ENCODE measurements around the gene UBR4.

UBR4 gene

GRCh38 chr1:19149736-19150135 is 60.3 kb downstream of the UBR4 start:
- Histone ChIP-seq H2AK5ac (ENCODE audit: low read length) (no peak overlapping the region), H2BK15ac (replicated peaks; ENCODE audit: low read depth) (no peak overlapping the region), H3K4me1 (ENCODE audit: control insufficient read depth, low read depth, low read length) (no peaks in the 10 kb centered on the region), H3K79me1 (ENCODE audit: low read length) (no peaks in the 10 kb centered on the region), H3K18ac (ENCODE audit: low read length) (no peak overlapping the region), H4K5ac (ENCODE audit: low read length) (no peak overlapping the region), H3K79me2 (ENCODE audit: control insufficient read depth, insufficient read depth, low read length) (no peaks in the 10 kb centered on the region), H3K23ac (ENCODE audit: low read length) (no peak overlapping the region), H4K8ac (ENCODE audit: low read depth, low read length) (no peak overlapping the region), H2BK120ac (ENCODE audit: low read depth, low read length) (no peak overlapping the region), H3K9ac (ENCODE audit: low read length) (no peak overlapping the region), H3K27ac (ENCODE audit: low read depth, low read length) (no peak overlapping the region), H3K4me3 (ENCODE audit: low read length) (no peak overlapping the region), H3K27me3 (ENCODE audit: insufficient read depth, low read length, poor library complexity) (no peaks in the 10 kb centered on the region), H3K4ac (ENCODE audit: low read depth, low read length) (no peak overlapping the region), H3K36me3 (ENCODE audit: control insufficient read depth, insufficient read depth, low read length) (peaks cover 44% of the 10 kb centered on the region), H2BK5ac (ENCODE audit: low read length) (no peak overlapping the region), H3K4me2 (ENCODE audit: low read length) (no peak overlapping the region), H3K56ac (ENCODE audit: low read length) (no peak overlapping the region)
- DNase-seq = no peak
- no CpG with 5 or more reads among the region's 3 CpGs for WGBS (ENCODE audit: extremely low coverage, insufficient coverage, low lambda C conversion rate)

GRCh38 chr1:19140465-19140864 is 69.6 kb downstream of the UBR4 start:
- WGBS (ENCODE audit: extremely low coverage, insufficient coverage, low lambda C conversion rate) = no CpG with 5 or more reads among the region's 12 CpGs
- Histone ChIP-seq H2BK15ac (replicated peaks; ENCODE audit: low read depth) (no peak overlapping the region), H4K8ac (ENCODE audit: low read depth, low read length) (no peak overlapping the region), H3K56ac (ENCODE audit: low read length) (peak overlapping the region; percentile 7), H3K36me3 (ENCODE audit: control insufficient read depth, insufficient read depth, low read length) (peaks cover 32% of the 10 kb centered on the region), H3K4me2 (ENCODE audit: low read length) (no peak overlapping the region), H3K4ac (ENCODE audit: low read depth, low read length) (no peak overlapping the region), H2BK5ac (ENCODE audit: low read length) (no peak overlapping the region), H2AK5ac (ENCODE audit: low read length) (no peak overlapping the region), H3K27ac (ENCODE audit: low read depth, low read length) (peak overlapping the region; percentile 29), H3K4me3 (ENCODE audit: low read length) (no peak overlapping the region), H3K23ac (ENCODE audit: low read length) (no peak overlapping the region), H3K79me2 (ENCODE audit: control insufficient read depth, insufficient read depth, low read length) (no peaks in the 10 kb centered on the region), H4K5ac (ENCODE audit: low read length) (no peak overlapping the region), H3K18ac (ENCODE audit: low read length) (no peak overlapping the region), H3K9ac (ENCODE audit: low read length) (no peak overlapping the region), H3K79me1 (ENCODE audit: low read length) (peaks cover 2% of the 10 kb centered on the region), H3K4me1 (ENCODE audit: control insufficient read depth, low read depth, low read length) (peaks cover 2% of the 10 kb centered on the region), H2BK120ac (ENCODE audit: low read depth, low read length) (no peak overlapping the region), H3K27me3 (ENCODE audit: insufficient read depth, low read length, poor library complexity) (no peaks in the 10 kb centered on the region)
- no peak for DNase-seq

- Histone ChIP-seq H2AK5ac (ENCODE audit: low read length) (no peak overlapping the region), H3K56ac (ENCODE audit: low read length) (no peak overlapping the region), H3K9ac (ENCODE audit: low read length) (no peak overlapping the region), H3K4me2 (ENCODE audit: low read length) (no peak overlapping the region), H3K4ac (ENCODE audit: low read depth, low read length) (no peak overlapping the region), H3K18ac (ENCODE audit: low read length) (no peak overlapping the region), H4K8ac (ENCODE audit: low read depth, low read length) (no peak overlapping the region), H3K4me3 (ENCODE audit: low read length) (no peak overlapping the region), H4K5ac (ENCODE audit: low read length) (no peak overlapping the region), H3K27ac (ENCODE audit: low read depth, low read length) (no peak overlapping the region), H2BK15ac (replicated peaks; ENCODE audit: low read depth) (no peak overlapping the region), H3K36me3 (ENCODE audit: control insufficient read depth, insufficient read depth, low read length) (peaks cover 32% of the 10 kb centered on the region), H2BK120ac (ENCODE audit: low read depth, low read length) (no peak overlapping the region), H3K79me1 (ENCODE audit: low read length) (peaks cover 2% of the 10 kb centered on the region), H3K79me2 (ENCODE audit: control insufficient read depth, insufficient read depth, low read length) (no peaks in the 10 kb centered on the region), H3K27me3 (ENCODE audit: insufficient read depth, low read length, poor library complexity) (no peaks in the 10 kb centered on the region), H3K4me1 (ENCODE audit: control insufficient read depth, low read depth, low read length) (peaks cover 2% of the 10 kb centered on the region), H2BK5ac (ENCODE audit: low read length) (no peak overlapping the region), H3K23ac (ENCODE audit: low read length) (no peak overlapping the region)
- no CpG with 5 or more reads among the region's 3 CpGs for WGBS (ENCODE audit: extremely low coverage, insufficient coverage, low lambda C conversion rate)
- DNase-seq = peak; percentile 60
Observed at GRCh38 chr1:19139711-19140110, 70.4 kb downstream of the UBR4 start.

GRCh38 chr1:19138958-19139581 is 71.0 kb downstream of the UBR4 start:
- Histone ChIP-seq H3K4ac (ENCODE audit: low read depth, low read length) (no peak overlapping the region), H2BK5ac (ENCODE audit: low read length) (no peak overlapping the region), H3K79me2 (ENCODE audit: control insufficient read depth, insufficient read depth, low read length) (no peaks in the 10 kb centered on the region), H3K4me2 (ENCODE audit: low read length) (no peak overlapping the region), H2BK15ac (replicated peaks; ENCODE audit: low read depth) (no peak overlapping the region), H3K4me1 (ENCODE audit: control insufficient read depth, low read depth, low read length) (peaks cover 2% of the 10 kb centered on the region), H3K27me3 (ENCODE audit: insufficient read depth, low read length, poor library complexity) (no peaks in the 10 kb centered on the region), H3K36me3 (ENCODE audit: control insufficient read depth, insufficient read depth, low read length) (peaks cover 30% of the 10 kb centered on the region), H3K79me1 (ENCODE audit: low read length) (peaks cover 2% of the 10 kb centered on the region), H3K9ac (ENCODE audit: low read length) (no peak overlapping the region), H2BK120ac (ENCODE audit: low read depth, low read length) (no peak overlapping the region), H3K18ac (ENCODE audit: low read length) (no peak overlapping the region), H4K5ac (ENCODE audit: low read length) (no peak overlapping the region), H3K4me3 (ENCODE audit: low read length) (no peak overlapping the region), H3K27ac (ENCODE audit: low read depth, low read length) (peak overlapping the region; percentile 60), H3K56ac (ENCODE audit: low read length) (no peak overlapping the region), H3K23ac (ENCODE audit: low read length) (no peak overlapping the region), H2AK5ac (ENCODE audit: low read length) (no peak overlapping the region), H4K8ac (ENCODE audit: low read depth, low read length) (no peak overlapping the region)
- no CpG with 5 or more reads among the region's 13 CpGs for WGBS (ENCODE audit: extremely low coverage, insufficient coverage, low lambda C conversion rate)
- no peak for DNase-seq

GRCh38 chr1:19138331-19138730 is 71.7 kb downstream of the UBR4 start:
- peaks cover 2% of the 10 kb centered on the region for H3K4me1 ChIP-seq (ENCODE audit: control insufficient read depth, low read depth, low read length)
- no peak overlapping the region for H3K18ac ChIP-seq (ENCODE audit: low read length)
- H3K79me1 ChIP-seq (ENCODE audit: low read length) = peaks cover 2% of the 10 kb centered on the region
- H3K4me2 ChIP-seq (ENCODE audit: low read length) = no peak overlapping the region
- no peaks in the 10 kb centered on the region for H3K27me3 ChIP-seq (ENCODE audit: insufficient read depth, low read length, poor library complexity)
- no peak overlapping the region for H3K56ac ChIP-seq (ENCODE audit: low read length)
- no CpG with 5 or more reads among the region's 1 CpG for WGBS (ENCODE audit: extremely low coverage, insufficient coverage, low lambda C conversion rate)
- no peak overlapping the region for H4K5ac ChIP-seq (ENCODE audit: low read length)
- no peak overlapping the region for H2BK5ac ChIP-seq (ENCODE audit: low read length)
- no peaks in the 10 kb centered on the region for H3K79me2 ChIP-seq (ENCODE audit: control insufficient read depth, insufficient read depth, low read length)
- peaks cover 27% of the 10 kb centered on the region for H3K36me3 ChIP-seq (ENCODE audit: control insufficient read depth, insufficient read depth, low read length)
- no peak overlapping the region for H3K4me3 ChIP-seq (ENCODE audit: low read length)
- no peak overlapping the region for H3K9ac ChIP-seq (ENCODE audit: low read length)
- no peak for DNase-seq
- no peak overlapping the region for H3K4ac ChIP-seq (ENCODE audit: low read depth, low read length)
- no peak overlapping the region for H2BK15ac ChIP-seq (replicated peaks; ENCODE audit: low read depth)
- no peak overlapping the region for H4K8ac ChIP-seq (ENCODE audit: low read depth, low read length)
- H2AK5ac ChIP-seq (ENCODE audit: low read length) = no peak overlapping the region
- H3K23ac ChIP-seq (ENCODE audit: low read length) = no peak overlapping the region
- no peak overlapping the region for H2BK120ac ChIP-seq (ENCODE audit: low read depth, low read length)
- H3K27ac ChIP-seq (ENCODE audit: low read depth, low read length) = no peak overlapping the region

- H3K27ac ChIP-seq (ENCODE audit: low read depth, low read length) = no peak overlapping the region
- no peak overlapping the region for H2BK5ac ChIP-seq (ENCODE audit: low read length)
- no peak overlapping the region for H3K23ac ChIP-seq (ENCODE audit: low read length)
- H3K4ac ChIP-seq (ENCODE audit: low read depth, low read length) = no peak overlapping the region
- no peaks in the 10 kb centered on the region for H3K27me3 ChIP-seq (ENCODE audit: insufficient read depth, low read length, poor library complexity)
- H3K18ac ChIP-seq (ENCODE audit: low read length) = no peak overlapping the region
- H3K79me2 ChIP-seq (ENCODE audit: control insufficient read depth, insufficient read depth, low read length) = no peaks in the 10 kb centered on the region
- peaks cover 2% of the 10 kb centered on the region for H3K79me1 ChIP-seq (ENCODE audit: low read length)
- no peak overlapping the region for H2BK120ac ChIP-seq (ENCODE audit: low read depth, low read length)
- no peak overlapping the region for H3K9ac ChIP-seq (ENCODE audit: low read length)
- no peak for DNase-seq
- H3K4me2 ChIP-seq (ENCODE audit: low read length) = no peak overlapping the region
- H3K4me1 ChIP-seq (ENCODE audit: control insufficient read depth, low read depth, low read length) = peaks cover 2% of the 10 kb centered on the region
- H4K8ac ChIP-seq (ENCODE audit: low read depth, low read length) = no peak overlapping the region
- peaks cover 25% of the 10 kb centered on the region for H3K36me3 ChIP-seq (ENCODE audit: control insufficient read depth, insufficient read depth, low read length)
- no peak overlapping the region for H2BK15ac ChIP-seq (replicated peaks; ENCODE audit: low read depth)
- H2AK5ac ChIP-seq (ENCODE audit: low read length) = no peak overlapping the region
- no peak overlapping the region for H4K5ac ChIP-seq (ENCODE audit: low read length)
- H3K4me3 ChIP-seq (ENCODE audit: low read length) = no peak overlapping the region
- WGBS (ENCODE audit: extremely low coverage, insufficient coverage, low lambda C conversion rate) = no CpG with 5 or more reads among the region's 4 CpGs
- H3K56ac ChIP-seq (ENCODE audit: low read length) = no peak overlapping the region
Observed at GRCh38 chr1:19137158-19137557, 72.9 kb downstream of the UBR4 start.

Measured in mesendoderm (in vitro differentiated cells).